GM12864 (cell line): Measurements from ENCODE around the gene RBM7.

ENCODE experiments used
- DNase-seq: peaks from one replicate; pipeline ENCODE4 v3.0.0-alpha.2; 2011; ENCODE audit warnings: low read depth
- H3K4me3 ChIP-seq: 2 replicates; pipeline ENCODE4 v1.5.1; 2011; ENCODE audit warnings: mild to moderate bottlenecking, low read depth, low read length, control low read depth
- TF ChIP-seq, protein P1 (sequence below): IDR thresholded peaks from 2 replicates; pipeline ENCODE4 v1.5.1; 2011; ENCODE audit warnings: low read depth, mild to moderate bottlenecking, moderate library complexity, low read length, control low read depth, inconsistent platforms; ENCODE audit errors: missing control alignments

RBM7 gene

DNA sequence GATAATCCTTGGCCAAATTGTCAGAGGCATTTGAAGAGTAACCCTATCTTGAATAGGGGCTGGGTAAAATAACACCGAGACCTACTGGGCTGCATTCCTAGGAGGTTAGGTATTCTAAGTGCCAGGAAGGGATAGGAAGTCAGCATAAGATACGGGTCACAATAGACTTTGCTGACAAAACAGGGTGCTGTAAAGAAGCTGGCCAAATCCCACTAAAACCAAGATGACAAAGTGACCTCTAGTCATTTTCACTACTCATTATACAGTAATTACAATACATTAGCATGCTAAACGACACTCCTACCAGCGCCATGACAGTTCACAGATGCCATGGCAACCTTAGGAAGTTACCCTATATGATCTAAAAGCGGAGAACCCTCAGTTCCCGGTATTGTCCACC is 37.8 kb downstream of the RBM7 start:
- DNase-seq = no peak
- H3K4me3 ChIP-seq = no peak overlapping the region
- TF ChIP-seq, protein P1, sequence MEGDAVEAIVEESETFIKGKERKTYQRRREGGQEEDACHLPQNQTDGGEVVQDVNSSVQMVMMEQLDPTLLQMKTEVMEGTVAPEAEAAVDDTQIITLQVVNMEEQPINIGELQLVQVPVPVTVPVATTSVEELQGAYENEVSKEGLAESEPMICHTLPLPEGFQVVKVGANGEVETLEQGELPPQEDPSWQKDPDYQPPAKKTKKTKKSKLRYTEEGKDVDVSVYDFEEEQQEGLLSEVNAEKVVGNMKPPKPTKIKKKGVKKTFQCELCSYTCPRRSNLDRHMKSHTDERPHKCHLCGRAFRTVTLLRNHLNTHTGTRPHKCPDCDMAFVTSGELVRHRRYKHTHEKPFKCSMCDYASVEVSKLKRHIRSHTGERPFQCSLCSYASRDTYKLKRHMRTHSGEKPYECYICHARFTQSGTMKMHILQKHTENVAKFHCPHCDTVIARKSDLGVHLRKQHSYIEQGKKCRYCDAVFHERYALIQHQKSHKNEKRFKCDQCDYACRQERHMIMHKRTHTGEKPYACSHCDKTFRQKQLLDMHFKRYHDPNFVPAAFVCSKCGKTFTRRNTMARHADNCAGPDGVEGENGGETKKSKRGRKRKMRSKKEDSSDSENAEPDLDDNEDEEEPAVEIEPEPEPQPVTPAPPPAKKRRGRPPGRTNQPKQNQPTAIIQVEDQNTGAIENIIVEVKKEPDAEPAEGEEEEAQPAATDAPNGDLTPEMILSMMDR = no peak

DNA sequence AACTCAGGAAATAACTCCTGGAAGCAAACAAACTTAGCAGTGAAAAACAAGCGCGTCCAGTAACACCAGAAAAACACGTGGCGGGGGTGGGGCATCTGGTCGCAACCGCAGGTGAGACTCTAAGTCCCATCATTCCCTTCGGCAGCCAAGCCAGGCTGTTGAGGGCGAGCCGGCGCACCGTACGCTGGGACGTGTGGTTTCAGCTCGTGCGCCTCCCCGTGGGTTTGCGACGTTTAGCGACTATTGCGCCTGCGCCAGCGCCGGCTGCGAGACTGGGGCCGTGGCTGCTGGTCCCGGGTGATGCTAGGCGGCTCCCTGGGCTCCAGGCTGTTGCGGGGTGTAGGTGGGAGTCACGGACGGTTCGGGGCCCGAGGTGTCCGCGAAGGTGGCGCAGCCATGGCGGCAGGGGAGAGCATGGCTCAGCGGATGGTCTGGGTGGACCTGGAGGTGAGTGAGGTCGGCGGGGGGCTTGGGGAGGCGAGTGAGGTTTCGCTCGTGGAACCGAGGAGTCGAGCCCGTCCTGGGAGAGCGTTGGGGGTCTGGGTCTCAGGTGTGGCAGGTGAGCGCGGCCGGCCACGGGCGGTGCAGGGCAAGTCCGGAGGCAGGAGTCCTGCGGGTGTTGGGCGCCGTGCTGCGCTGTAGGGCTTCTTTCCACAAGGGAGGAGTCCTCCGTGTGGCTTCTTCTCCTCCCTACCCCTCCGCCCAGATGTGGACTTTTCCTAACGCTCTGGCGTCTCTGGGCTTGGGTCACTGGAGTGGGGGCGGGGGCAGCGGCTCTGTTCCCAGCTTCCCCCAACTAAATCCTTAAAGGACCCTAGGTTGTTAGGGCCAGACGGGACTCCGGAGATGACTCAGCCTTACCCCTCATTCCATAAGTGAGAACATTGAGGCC is 39.0 kb downstream of the RBM7 start, which contains the start of gene REXO2:
TSS of gene REXO2 (plus strand) at position 239 of the 892 bp plus-strand sequence. CDS start at position 301, 62 bp downstream.
- TF ChIP-seq, protein P1 = peak; percentile 37

DNA sequence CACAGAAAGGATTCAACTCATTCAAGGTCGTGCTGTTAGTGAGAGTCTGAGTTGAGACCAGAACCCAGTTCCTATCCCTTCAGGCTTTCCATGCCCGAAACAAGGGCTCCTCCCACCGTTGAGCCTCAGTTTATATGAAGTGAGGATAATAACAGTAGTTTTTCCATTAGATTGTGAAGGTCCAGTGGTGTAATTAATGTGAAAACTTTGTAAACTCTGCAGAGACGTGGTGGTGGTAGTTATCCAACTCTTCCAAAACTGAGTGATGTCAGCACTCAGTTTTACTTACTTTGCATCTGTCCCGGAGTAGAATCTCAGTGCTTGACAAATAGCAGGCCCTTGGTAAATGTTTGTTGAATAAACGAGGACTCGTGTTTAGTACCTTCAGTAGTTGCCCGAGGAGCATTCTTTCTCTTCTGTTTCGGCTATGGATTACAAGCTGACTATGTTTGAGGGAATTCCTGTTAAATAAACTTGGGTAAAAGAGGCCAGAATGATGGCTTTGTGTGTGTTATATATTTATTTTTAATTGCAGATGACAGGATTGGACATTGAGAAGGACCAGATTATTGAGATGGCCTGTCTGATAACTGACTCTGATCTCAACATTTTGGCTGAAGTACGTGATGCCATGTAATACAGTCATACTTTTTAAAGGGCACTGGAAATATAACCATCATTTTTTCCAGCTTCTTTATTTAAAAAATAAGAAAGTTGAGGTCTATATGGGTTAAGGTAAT is 39.8 kb downstream of the RBM7 start:
- peak overlapping the region; percentile 97 for H3K4me3 ChIP-seq
- DNase-seq = no peak
- TF ChIP-seq, protein P1 = no peak

More for the DNA sequence above, 39.0 kb downstream of the RBM7 start, which contains the start of gene REXO2:
- DNase-seq = peak; percentile 87
- peak within 1 kb of the TSS; percentile 97 for H3K4me3 ChIP-seq

DNA sequence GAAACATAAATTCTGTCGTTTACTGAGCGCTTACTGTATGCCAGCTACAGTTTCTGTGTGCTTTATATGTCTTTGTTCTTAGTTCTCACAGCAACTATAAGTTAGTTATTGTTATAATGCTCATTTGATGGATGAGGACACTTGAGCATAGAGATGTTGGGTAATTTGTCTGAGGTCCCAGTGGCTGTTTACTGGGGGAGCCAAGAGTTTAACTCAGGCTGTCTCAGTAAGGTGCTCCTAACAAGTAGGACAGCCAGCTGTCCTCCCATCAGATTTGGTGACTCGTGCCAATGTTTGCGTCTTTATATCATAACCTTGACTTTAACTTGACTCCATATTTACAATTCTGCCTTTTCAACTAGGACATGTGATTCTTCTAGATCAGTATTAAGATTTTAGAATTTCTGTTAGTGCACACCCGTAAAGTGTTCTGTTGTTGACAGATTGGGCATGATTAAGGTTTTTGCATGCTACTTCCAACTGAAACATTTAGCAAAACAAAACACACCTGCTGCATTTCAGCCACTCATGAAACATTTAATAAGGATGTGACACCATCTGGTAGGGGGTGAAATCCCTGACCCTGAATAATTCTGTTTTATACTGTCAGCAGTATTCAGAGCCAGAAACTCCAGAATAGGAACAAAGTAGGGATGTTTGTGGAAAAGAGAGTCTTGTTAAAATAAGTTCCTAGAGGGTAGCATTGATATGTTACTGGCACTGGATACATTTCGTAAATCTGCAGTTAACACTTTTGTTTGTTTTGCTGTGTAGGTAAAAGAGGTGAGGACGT is 40.7 kb downstream of the RBM7 start:
- TF ChIP-seq, protein P1 = no peak
- H3K4me3 ChIP-seq = no peak overlapping the region
- DNase-seq = no peak

DNA sequence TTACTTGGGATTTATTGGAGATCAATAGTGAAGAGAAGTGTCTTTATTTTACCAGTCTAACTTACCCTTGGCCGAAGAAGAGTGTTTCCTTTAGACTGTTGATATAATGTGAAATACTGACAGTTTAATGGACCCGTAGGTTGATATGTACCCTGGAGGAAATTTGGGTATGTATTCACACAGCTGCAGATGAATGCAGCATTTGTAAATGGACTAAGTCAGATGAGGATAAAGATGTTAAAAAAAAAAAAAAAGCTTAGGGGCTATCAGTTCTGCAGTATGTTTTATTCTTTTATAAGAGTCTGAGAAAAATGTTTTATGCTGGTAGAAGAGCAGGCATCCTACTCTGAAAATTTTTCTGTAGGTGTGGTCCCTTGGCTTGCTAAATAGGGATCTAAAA is 41.5 kb downstream of the RBM7 start:
- no peak overlapping the region for H3K4me3 ChIP-seq
- TF ChIP-seq, protein P1 = no peak

DNA sequence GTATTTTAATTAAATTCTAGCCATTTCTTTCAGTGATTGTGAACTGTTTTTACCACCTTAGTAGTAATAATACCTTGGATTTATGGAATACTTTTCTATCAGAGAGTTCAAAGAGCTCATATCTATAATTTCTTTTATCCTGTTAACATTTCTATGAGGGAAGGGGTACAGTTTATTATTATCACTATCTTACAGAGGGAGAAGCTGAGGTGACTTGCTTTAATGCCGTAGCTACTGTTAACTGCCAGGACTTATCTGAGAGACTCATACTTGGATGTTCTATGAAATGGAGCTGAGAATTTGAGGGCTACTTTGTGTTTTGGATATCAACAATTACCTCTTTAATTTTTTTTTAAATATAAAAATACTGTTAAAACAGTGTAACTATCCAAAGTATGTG is 42.1 kb downstream of the RBM7 start:
- DNase-seq = no peak
- TF ChIP-seq, protein P1 = no peak
- H3K4me3 ChIP-seq = no peak overlapping the region

More for the DNA sequence above, 41.5 kb downstream of the RBM7 start:
- no peak for DNase-seq
